ENCODE measurements around the gene CST9L. TPM values are rescaled to one million over a fixed set of nuclear protein-coding genes. Genes with fewer than 3 reads are reported as not detected.
A peak's percentile ranks its signal among the peaks of the same experiment; 100 is the strongest.
"Not testable (repeated sequence)": the region's sequence is repeated elsewhere in the genome, so short reads cannot be mapped to it uniquely, and the experiment has no call there.

Gene CST9L
- total RNA-seq, 1 experiment from 2014 or later, result not detected

- no peaks in the 10 kb centered on the region for H3K9me3 ChIP-seq (ENCODE audit: insufficient read depth, low read depth)
- H3K9me2 ChIP-seq (ENCODE audit: insufficient read depth), result no peaks in the 10 kb centered on the region
- DNase-seq, result no peak
- no peaks in the 10 kb centered on the region for H3K36me3 ChIP-seq (ENCODE audit: low read depth)
- CTCF ChIA-PET, result interaction anchor here (1.4 kb wide), 1 partner anchor 141 kb away, joined by 3 read pairs; no protein-coding TSS in a partner anchor
- H3K27ac ChIP-seq, result no peak overlapping the region
- no peak overlapping the region for H3K4me2 ChIP-seq
- H2AFZ ChIP-seq, result no peak overlapping the region
- H3K4me3 ChIP-seq, result no peak overlapping the region
- intact Hi-C loops (cut with micrococcal nuclease; ENCODE audit: unreplicated experiment), result no loop called here
- no peak for TF ChIP-seq CTCF (conservative IDR thresholded peaks at IDR 0.05)
- H3K27me3 ChIP-seq (ENCODE audit: insufficient read depth, low read depth), result peaks cover 3% of the 10 kb centered on the region; the same call in 1 of the 2 replicates
- no TSS peak for BruUV-seq (replicated peaks)
- H3F3A ChIP-seq (ENCODE audit: insufficient read depth, low read depth), result no peaks in the 10 kb centered on the region
- no peaks in the 10 kb centered on the region for H3K4me1 ChIP-seq (replicated peaks; ENCODE audit: insufficient read depth)
- no peaks in the 10 kb centered on the region for H3K79me2 ChIP-seq (ENCODE audit: low read depth)
- POLR2A ChIA-PET (ENCODE audit: unreplicated experiment), result interaction anchor here (0.6 kb wide), 1 partner anchor 524 kb away, joined by 4 read pairs; no protein-coding TSS in a partner anchor
- no peaks in the 10 kb centered on the region for H4K20me1 ChIP-seq (ENCODE audit: insufficient read depth)
Observed at GRCh38 chr20:23582293-23582692, 14.0 kb upstream of the CST9L start.

- DNase-seq; H3K27ac ChIP-seq; H3K9me3 ChIP-seq (ENCODE audit: insufficient read depth, low read depth); H3K27me3 ChIP-seq (ENCODE audit: insufficient read depth, low read depth); intact Hi-C loops (cut with micrococcal nuclease; ENCODE audit: unreplicated experiment); H3K36me3 ChIP-seq (ENCODE audit: low read depth); H3K79me2 ChIP-seq (ENCODE audit: low read depth); H3K4me2 ChIP-seq; H4K20me1 ChIP-seq (ENCODE audit: insufficient read depth); CTCF ChIA-PET; H3F3A ChIP-seq (ENCODE audit: insufficient read depth, low read depth); H2AFZ ChIP-seq; H3K4me3 ChIP-seq; H3K9me2 ChIP-seq (ENCODE audit: insufficient read depth); BruUV-seq (replicated peaks); H3K4me1 ChIP-seq (replicated peaks; ENCODE audit: insufficient read depth): not testable (repeated sequence)
- POLR2A ChIA-PET (ENCODE audit: unreplicated experiment), result interaction anchor here (0.6 kb wide), 1 partner anchor 524 kb away, joined by 4 read pairs; no protein-coding TSS in a partner anchor
Observed at GRCh38 chr20:23581833-23582232, 13.5 kb upstream of the CST9L start.

GRCh38 chr20:23574977-23575376 lies 6.7 kb upstream of the CST9L start:
- Histone ChIP-seq H3K4me1 (replicated peaks; ENCODE audit: insufficient read depth) (no peaks in the 10 kb centered on the region), H3K36me3 (ENCODE audit: low read depth) (no peaks in the 10 kb centered on the region), H3K9me3 (ENCODE audit: insufficient read depth, low read depth) (no peaks in the 10 kb centered on the region), H4K20me1 (ENCODE audit: insufficient read depth) (no peaks in the 10 kb centered on the region), H3F3A (ENCODE audit: insufficient read depth, low read depth) (no peaks in the 10 kb centered on the region), H3K4me3 (no peak overlapping the region), H3K79me2 (ENCODE audit: low read depth) (no peaks in the 10 kb centered on the region), H3K4me2 (no peak overlapping the region), H3K27me3 (ENCODE audit: insufficient read depth, low read depth) (peaks cover 5% of the 10 kb centered on the region; the same call in 1 of the 2 replicates), H3K27ac (no peak overlapping the region), H3K9me2 (ENCODE audit: insufficient read depth) (no peaks in the 10 kb centered on the region), H2AFZ (no peak overlapping the region)
- no peak for TF ChIP-seq EZH2 (IDR thresholded peaks at IDR 0.05; ENCODE audit: low read depth)
- TF ChIP-seq CTCF (conservative IDR thresholded peaks at IDR 0.05), result no peak
- intact Hi-C loops (cut with micrococcal nuclease; ENCODE audit: unreplicated experiment), result no loop called here
- CTCF ChIA-PET, result no interaction called here
- no peak for DNase-seq
- BruUV-seq (replicated peaks), result no TSS peak
- POLR2A ChIA-PET (ENCODE audit: unreplicated experiment), result no interaction called here

DNA sequence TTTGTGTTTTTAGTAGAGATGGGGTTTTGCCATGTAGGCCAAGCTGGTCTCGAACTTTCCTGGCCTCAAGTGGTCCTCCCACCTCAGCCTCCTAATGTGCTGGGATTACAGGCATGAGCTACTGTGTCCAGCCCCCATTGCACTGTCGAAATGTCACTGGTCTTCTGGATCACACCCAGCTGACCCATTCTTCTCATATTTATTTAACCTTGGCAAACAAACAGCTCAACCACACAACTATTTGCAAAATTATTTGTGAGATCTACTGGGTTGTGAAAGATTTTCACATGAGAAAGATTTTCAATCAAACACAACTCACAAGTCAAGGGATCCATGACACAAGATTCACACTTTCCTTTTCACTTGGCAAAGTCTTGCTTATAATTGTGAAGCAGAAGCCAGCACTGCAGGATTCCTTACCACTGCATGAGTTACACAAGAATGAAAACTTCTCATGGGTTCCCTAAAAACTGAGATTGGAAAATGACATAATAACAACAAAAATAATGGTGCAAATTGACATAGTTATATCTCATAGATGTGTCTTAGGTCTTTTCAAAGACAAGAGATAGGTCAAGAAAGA lies 2.0 kb upstream of the CST9L start:
- peak in 1 of 2 experiments; percentile 37 for DNase-seq
- no peaks in the 10 kb centered on the region for H3K9me3 ChIP-seq (ENCODE audit: insufficient read depth, low read depth)
- no peak overlapping the region for H3K27ac ChIP-seq
- no peaks in the 10 kb centered on the region for H3K9me2 ChIP-seq (ENCODE audit: insufficient read depth)
- H3K36me3 ChIP-seq (ENCODE audit: low read depth), result no peaks in the 10 kb centered on the region
- no peak overlapping the region for H2AFZ ChIP-seq
- H3K4me2 ChIP-seq, result no peak overlapping the region
- ChIA-PET CTCF (no interaction called here), POLR2A (ENCODE audit: unreplicated experiment) (no interaction called here)
- BruUV-seq (replicated peaks), result no TSS peak
- no peaks in the 10 kb centered on the region for H4K20me1 ChIP-seq (ENCODE audit: insufficient read depth)
- H3F3A ChIP-seq (ENCODE audit: insufficient read depth, low read depth), result no peaks in the 10 kb centered on the region
- no peak for TF ChIP-seq CTCF (conservative IDR thresholded peaks at IDR 0.05)
- TF ChIP-seq EZH2 (IDR thresholded peaks at IDR 0.05; ENCODE audit: low read depth), result no peak
- H3K79me2 ChIP-seq (ENCODE audit: low read depth), result no peaks in the 10 kb centered on the region
- intact Hi-C loops (cut with micrococcal nuclease; ENCODE audit: unreplicated experiment), result no loop called here
- no peak overlapping the region for H3K4me3 ChIP-seq
- H3K4me1 ChIP-seq (replicated peaks; ENCODE audit: insufficient read depth), result no peaks in the 10 kb centered on the region
- H3K27me3 ChIP-seq (ENCODE audit: insufficient read depth, low read depth), result no peaks in the 10 kb centered on the region
